NOMO-1 (cell line): Measurements from ENCODE around the gene DSC2.
"Not testable (repeated sequence)": the region's sequence is repeated elsewhere in the genome, so short reads cannot be mapped to it uniquely, and the experiment has no call there.

Source experiments
- DNase-seq, 2 experiments: peaks; one replicate each; lab custom pipeline; 2025; ENCODE audit not compliant: unreplicated experiment in 2 of 2; lab: John Stamatoyannopoulos, UW

Gene DSC2

DNA sequence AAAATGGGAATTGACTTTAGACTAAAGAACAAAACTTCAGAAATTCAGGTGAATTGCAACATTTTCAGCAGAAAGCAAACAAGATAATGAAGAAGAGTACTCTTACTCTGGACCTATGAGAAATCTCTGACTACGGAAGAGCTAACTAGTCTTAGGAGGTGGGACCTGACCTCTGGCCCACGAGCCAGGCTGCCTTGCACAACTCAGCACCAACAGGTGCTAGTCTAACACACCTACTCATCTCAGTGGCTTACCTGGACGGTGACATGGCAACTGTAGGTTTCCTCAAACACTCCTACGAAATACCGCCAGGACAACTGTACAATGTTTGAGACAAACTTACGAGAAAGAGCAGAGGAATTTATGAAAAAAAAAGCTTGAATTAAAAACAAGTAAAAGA lies 56.6 kb downstream of the DSC2 start:
- no peak for DNase-seq

DNA sequence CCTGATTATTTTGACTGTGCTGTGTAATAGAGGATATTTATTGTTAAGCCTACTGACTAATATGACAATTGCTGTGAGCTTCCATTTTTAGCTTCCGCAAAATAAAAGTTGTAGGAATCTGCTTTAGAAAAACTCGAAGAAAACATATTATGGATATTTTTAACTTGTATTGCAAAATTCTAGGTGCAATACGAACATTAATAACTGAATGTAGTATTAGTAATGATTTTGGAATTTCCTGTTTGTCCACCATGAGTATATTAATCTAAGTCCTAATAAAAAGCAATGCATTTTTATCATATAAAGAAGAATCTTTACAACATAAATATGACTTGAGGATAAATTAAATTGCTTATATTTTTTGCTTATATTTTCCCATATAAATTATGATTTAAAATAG lies 57.3 kb downstream of the DSC2 start:
- DNase-seq = no peak

DNA sequence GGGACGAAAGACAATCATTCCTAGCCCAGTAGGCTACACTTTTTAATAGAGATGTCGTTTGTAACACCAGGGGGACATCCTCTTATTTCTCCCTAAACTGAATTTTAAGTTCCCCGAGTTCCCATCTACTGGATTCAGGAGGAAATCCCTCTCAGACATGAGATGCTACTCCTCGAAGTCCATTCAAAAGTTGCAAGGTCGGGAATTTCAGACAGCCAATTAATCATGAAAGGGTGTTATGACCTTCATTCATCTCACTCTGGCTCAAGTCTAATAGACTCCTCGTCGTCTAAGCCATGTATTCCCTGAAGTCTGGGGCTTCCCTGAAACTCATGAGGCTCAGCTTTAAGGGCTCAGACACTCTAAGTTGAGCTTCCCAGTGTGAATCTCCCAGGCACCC lies 58.5 kb downstream of the DSC2 start:
- no peak for DNase-seq

DNA sequence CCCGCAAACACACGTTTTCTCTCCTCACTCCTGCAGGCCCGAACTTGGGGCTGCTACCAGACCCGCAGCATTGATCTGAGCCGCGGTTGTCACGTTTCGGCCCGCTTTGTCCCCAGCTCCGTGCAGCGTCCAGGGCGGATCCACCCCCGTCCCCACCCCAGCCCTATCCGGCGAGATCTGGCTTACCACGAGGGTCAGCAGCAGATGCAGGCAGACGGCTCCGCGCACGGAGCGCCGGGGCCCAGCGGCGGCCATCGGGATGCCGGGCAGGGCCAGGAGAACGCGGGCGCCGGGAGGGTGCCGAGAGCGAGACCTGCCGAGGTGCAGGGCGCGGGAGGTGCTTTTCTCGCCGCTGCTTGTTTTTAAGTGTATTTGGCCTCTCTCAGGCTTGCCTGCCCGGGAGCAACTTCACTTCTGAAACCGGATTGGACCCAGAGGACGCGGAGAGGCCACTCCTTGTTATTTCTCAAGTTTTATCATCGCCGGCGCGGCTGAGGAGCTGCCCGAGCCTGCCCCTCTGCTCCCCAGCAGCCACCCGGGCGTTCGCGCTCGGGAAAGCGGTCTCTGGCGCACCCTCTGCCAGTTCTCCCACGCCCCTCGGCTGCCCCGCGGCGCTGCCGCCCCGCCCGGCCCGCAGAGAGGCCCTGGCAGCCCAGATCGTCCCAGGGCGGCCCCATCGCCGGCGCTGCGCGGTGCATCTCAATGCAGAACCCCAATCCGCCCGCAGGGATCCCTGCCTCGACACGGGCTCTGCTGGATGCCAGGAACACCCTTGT lies 59.6 kb downstream of the DSC2 start, which contains the start of gene DSC3:
DSC3 (minus strand) TSS at position 337 of the 776 bp plus-strand sequence; CDS start at position 255, 82 bp downstream.
- no peak for DNase-seq

DNA sequence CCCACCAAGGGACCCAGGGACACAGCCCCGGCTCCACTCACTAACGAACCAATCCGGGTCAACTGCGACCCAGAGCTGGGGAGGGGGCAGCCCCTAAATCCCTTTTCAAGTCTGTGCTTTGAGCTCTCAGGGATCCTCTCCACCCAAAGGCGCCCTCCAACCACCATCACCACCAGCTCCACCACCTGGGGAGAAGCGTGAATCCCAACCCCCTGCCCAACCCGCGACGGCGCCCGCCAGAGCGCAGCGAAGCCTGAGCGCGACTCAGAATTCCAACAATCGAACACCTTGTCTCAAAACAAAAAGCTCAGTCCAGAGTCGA lies 60.2 kb downstream of the DSC2 start:
- no peak for DNase-seq

DNA sequence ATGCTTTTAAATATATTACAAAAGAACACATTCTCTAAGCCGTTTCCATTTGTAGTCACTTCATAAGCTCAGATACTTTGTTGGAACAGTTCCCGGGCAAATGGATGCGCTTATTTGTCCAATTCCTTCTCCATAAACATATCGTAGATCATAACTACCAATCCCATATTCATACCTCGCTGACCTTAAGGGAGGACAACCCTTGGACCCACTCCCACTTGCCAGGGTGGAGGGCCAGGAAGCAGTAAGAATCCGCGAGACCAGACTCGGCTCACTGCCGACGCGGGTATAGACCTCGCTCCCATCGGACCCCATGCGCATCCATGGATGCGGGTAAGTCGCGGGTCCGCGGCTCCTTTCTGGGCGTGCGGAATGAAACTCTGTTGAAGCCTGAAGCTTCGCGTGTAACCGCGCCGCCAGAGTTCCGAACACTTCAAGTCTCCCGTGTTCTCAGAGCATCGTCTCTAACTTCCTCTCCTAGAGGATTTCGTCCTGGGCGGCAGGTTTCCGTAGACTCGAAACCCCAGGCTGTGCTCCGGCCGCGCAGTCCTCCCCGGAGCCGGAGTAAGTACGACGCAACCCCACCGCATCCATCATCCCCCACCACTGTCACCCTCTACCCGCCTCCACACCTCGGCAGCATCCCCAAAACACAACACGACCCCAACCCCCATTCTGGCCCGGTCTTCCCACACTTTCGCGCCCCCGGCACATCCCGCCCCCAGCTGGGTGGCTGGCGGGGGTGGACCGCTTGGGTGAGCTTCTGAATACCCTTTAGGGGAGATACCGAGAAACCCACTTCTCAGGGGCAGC lies 60.7 kb downstream of the DSC2 start:
- DNase-seq = no peak

DNA sequence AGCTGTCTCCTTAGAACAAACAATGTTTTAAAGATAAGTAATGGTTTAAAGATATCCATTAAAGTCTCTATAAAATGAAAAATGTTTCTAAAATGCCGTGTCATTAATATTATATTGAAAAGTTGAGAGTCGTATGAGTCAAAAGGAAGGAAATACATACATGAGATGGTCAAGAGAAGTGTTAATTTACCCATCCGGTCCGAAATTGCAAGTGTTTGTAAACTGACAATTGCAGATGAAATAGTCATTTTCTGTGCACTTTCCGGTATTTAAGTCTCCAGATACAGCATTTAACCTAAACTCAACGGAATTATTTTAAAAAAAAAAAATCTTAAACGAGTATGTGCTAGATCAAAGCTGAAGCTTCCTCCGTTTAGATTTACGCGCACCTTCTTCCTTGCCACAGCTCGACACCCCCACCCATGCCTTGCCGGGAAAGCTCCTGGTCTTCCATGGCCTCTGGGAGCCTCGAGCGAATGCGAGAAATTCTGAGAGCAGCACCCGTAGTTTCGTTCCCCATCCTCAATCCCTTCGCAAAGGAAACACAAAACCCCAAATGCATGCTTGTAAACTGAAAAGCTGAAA lies 61.4 kb downstream of the DSC2 start:
- DNase-seq = no peak

DNA sequence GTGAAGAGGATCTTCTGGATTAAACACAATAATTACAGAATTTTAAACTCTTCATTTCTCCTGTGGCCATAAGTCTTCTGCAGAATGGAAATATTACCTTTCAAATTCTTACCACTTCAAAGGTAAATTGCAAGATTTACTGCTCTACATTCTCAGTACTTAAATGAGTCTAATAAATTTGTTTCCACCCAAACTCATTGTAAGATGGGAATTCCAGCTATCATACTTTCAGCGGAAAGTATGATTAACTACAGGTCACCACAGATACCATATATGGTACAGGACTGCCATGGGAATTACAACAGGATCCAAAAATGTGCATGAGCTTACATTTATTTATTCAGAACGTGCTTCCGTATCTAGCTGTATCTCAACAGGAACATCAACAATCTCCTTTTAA lies 62.8 kb downstream of the DSC2 start:
- no peak for DNase-seq

DNA sequence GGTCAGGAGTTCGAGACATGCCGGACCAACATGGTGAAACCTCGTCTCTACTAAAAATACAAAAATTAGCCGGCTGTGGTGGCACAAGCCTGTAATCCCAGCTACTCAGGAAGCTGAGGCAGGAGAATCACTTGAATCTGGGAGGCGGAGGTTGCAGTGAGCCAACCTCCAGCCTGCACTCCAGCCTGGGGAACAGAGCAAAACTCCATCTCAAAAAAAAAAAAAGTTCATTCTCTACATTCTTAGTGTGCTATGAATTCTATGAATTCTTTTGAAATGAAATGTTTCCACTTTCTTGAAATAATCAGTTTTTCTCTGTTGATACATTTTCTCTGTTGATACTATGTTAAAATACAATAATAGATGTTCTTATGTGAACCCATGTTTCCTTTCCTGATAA lies 64.5 kb downstream of the DSC2 start:
- DNase-seq = not testable (repeated sequence)

DNA sequence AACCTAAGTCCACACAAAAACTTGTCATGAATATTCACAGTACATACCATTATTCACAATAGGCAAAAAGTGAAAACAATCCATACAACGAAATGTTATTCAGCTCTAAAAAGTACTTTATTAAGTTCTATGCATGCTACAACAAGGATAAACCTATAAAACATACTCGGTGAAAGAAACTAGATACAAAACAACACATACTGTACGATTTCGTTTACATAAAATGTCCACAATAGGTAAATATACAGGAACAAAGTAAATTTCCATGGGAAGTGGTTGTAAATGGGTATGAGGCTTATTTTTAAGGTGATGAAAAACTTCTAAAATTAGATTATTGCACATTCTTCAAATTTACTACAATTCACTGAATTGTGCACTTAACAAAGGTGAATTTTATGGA lies 67.7 kb downstream of the DSC2 start:
- no peak for DNase-seq

DNA sequence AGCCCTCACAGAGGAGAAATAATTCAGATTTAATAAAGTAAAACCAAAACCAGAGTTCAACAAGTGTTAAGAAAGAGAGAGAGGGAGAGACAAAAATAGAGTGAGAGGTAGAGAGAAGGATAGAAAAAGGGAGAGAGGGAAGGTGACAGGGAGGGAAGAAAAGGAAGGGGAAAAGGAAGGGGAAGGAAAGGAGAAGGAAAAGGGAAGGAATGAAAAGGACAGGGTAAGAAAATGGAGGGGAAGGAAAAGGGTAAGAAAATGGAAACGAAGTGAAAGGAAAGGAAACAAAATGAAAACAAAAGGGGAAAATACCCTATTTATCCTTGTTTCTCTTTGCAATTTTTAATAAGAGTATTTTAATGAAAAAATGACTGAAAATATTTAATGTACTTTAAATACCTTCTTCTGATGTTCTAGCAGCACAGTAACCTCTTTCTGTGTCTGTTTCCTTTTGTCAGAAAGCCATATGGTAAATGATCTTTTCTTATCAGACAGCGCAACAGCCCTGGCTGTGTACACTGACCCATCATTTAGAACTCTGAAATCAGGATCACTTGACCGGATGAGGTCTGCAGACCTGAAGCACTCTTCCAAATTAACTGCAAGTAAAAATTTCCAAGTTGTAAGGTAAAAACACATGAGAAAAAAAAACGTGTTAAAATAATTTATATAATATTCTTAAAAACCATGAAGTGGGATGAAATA lies 71.5 kb downstream of the DSC2 start:
- no peak for DNase-seq

DNA sequence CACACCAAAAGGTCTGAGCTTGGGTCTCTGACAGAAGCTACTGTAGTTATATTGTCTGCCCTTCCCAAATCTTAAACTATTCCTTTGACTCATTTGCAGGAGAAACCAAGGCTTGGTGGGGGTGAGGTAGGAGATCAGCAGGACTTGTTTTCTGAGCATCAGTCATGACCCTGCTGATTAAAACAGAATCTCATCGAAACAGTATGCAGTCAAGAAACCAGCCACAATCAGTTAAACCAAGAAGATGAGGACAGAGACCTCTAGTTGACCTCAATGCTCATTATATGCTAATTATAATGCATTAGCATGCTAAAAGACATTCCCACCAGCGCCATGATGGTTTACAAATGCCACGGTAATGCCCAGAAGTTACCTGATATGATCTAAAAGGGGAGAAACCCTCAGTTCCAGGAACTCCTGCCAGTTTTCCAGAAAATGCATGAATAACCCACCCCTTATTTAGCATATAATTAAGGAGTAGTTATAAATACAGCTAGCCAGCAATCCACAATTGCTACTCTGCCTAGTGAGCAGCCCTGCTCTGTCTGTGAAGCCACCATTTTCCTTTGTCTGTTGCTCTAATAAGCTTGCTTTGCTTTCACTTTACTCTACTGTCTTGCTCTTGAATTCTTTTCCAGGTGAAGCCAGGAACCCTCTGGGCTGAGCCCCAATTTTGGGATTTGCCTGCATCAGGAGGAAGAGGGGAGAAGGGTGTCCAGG lies 86.3 kb downstream of the DSC2 start:
- DNase-seq = no peak

DNA sequence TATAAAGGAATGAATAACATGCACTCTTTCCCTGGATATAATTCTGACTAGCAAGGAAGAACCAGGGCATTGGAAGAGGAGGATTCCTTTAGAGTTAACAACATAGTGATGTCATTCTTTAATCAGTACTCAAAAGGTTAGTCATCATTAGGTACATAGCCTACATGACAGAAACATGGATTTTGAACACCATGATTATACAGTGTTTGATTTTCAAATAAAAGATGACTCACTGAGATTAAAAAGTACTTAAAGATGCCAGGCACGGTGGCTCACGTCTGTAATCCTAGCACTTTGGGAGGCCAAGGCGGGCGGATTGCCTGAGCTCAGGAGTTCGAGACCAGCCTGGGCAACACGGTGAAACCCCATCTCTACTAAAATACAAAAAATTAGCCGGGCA lies 90.8 kb downstream of the DSC2 start:
- DNase-seq = not testable (repeated sequence)

DNA sequence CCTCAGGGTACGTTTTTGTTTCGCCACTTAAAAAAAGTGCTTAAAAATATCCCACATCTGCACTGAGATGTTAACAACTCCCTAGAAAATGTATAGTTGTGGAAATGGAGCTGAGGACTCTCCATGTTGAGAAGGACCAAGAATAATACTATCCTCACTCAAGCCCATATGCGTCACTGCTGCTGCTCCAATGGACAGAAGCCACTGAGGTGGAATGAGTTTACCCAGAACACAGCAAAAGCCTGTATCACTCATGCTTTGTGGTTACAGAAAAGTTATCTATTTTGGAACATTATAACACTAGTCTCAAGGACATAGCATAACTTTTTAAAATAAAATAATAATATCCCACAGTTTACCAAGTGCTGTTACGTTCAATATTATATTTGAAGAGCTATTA lies 91.6 kb downstream of the DSC2 start:
- DNase-seq = no peak
